Naive B cell (primary cell): ENCODE data around the gene KHDC1L. TPM values are rescaled to one million over a fixed set of nuclear protein-coding genes. Genes with fewer than 3 reads are reported as not detected.
A peak's percentile ranks its signal among the peaks of the same experiment; 100 is the strongest.
"Not testable (repeated sequence)": the region's sequence is repeated elsewhere in the genome, so short reads cannot be mapped to it uniquely, and the experiment has no call there.

Source experiments
- ATAC-seq, 2 donors: fragments of 150-1000 bp; cut with Tn5 transposase; 2 replicates each; pipeline ENCODE4 v1.10.0; 2021; ENCODE audit warnings: low read depth in 2 of 2, mild to moderate bottlenecking in 2 of 2, moderate library complexity in 2 of 2
- DNase-seq: peaks from one replicate; pipeline ENCODE4 v3.0.0; 2022
- H3K27ac Mint-ChIP-seq, 6 donors: one replicate each; pipeline ENCODE4 v1.8.0; 2020 to 2022; ENCODE audit warnings: mild to moderate bottlenecking in 6 of 6, mixed read lengths in 6 of 6, moderate library complexity in 5 of 6, inconsistent platforms in 2 of 6
- H3K27me3 Mint-ChIP-seq, 3 donors: one replicate each; pipeline ENCODE4 v1.8.0; 2021 to 2022; ENCODE audit warnings: mixed read lengths in 3 of 3, mild to moderate bottlenecking in 1 of 3
- H3K36me3 Mint-ChIP-seq, 2 donors: one replicate each; pipeline ENCODE4 v1.8.0; 2020 to 2022; ENCODE audit warnings: mixed read lengths in 2 of 2, inconsistent platforms in 1 of 2, mild to moderate bottlenecking in 1 of 2
- H3K4me1 Mint-ChIP-seq, 3 donors: one replicate each; pipeline ENCODE4 v1.8.0; 2020 to 2022; ENCODE audit warnings: mixed read lengths in 3 of 3, inconsistent platforms in 1 of 3, mild to moderate bottlenecking in 1 of 3, moderate library complexity in 1 of 3
- H3K4me3 Mint-ChIP-seq, 8 donors: one replicate each; pipeline ENCODE4 v1.8.0; 2020 to 2022; ENCODE audit warnings: mild to moderate bottlenecking in 8 of 8, mixed read lengths in 8 of 8, moderate library complexity in 8 of 8, inconsistent platforms in 2 of 8
- H3K9me3 Mint-ChIP-seq, 7 donors: one replicate each; pipeline ENCODE4 v1.8.0; 2020 to 2022; ENCODE audit warnings: mixed read lengths in 7 of 7, mild to moderate bottlenecking in 5 of 7, inconsistent platforms in 2 of 7, moderate library complexity in 1 of 7
- polyA plus RNA-seq, 6 donors: library from polyadenylated mRNA; unstranded; fragments of 300-500 nt; fragmentation: Illumina TruSeq; gene quantifications; one replicate each; pipeline ENCODE4 v1.2.3, GENCODE V29; 2021; ENCODE audit warnings: low read depth in 6 of 6

Gene KHDC1L
- polyA plus RNA-seq = not detected

- Mint-ChIP-seq H3K27ac (peak within 1 kb of the TSS in 3 of 6 donors; percentile 47 to 56 (median 52)), H3K27me3 (no peaks in the 10 kb centered on the region), H3K36me3 (no peaks in the 10 kb centered on the region), H3K9me3 (no peaks in the 10 kb centered on the region), H3K4me3 (no peak within 1 kb of the TSS), H3K4me1 (peaks cover 0 to 4% (median 0%) of the 10 kb centered on the region in 3 donors)
- ATAC-seq (no peak), DNase-seq (no peak)
Measured at GRCh38 chr6:73225396-73225795, at the start of gene KHDC1L. KHDC1L (minus strand) TSS chr6:73225496; CDS start chr6:73225408, 88 bp downstream.

GRCh38 chr6:73269296-73269695 lies 44.0 kb upstream of the KHDC1L start:
- not testable (repeated sequence) for H3K9me3 Mint-ChIP-seq, H3K27ac Mint-ChIP-seq, DNase-seq, H3K36me3 Mint-ChIP-seq, ATAC-seq, H3K4me3 Mint-ChIP-seq, H3K27me3 Mint-ChIP-seq
- peaks cover 0 to 15% (median 8%) of the 10 kb centered on the region in 3 donors for H3K4me1 Mint-ChIP-seq

GRCh38 chr6:73268896-73269295 lies 43.6 kb upstream of the KHDC1L start:
- H3K4me3 Mint-ChIP-seq, H3K27me3 Mint-ChIP-seq, H3K9me3 Mint-ChIP-seq, DNase-seq, H3K36me3 Mint-ChIP-seq, H3K27ac Mint-ChIP-seq, ATAC-seq: not testable (repeated sequence)
- peaks cover 0 to 19% (median 12%) of the 10 kb centered on the region in 3 donors for H3K4me1 Mint-ChIP-seq

- H3K27me3 Mint-ChIP-seq = no peaks in the 10 kb centered on the region
- H3K9me3 Mint-ChIP-seq = no peaks in the 10 kb centered on the region
- peak overlapping the region in 2 of 6 donors; percentile 18 to 43 for H3K27ac Mint-ChIP-seq
- H3K4me3 Mint-ChIP-seq = peak overlapping the region in 7 of 8 donors; percentile 74 to 87 (median 84)
- no peak for DNase-seq
- H3K4me1 Mint-ChIP-seq = peaks cover 8 to 31% (median 22%) of the 10 kb centered on the region in 3 donors
- no peaks in the 10 kb centered on the region for H3K36me3 Mint-ChIP-seq
- no peak for ATAC-seq
Measured at GRCh38 chr6:73264446-73264845, 39.1 kb upstream of the KHDC1L start.

DNA sequence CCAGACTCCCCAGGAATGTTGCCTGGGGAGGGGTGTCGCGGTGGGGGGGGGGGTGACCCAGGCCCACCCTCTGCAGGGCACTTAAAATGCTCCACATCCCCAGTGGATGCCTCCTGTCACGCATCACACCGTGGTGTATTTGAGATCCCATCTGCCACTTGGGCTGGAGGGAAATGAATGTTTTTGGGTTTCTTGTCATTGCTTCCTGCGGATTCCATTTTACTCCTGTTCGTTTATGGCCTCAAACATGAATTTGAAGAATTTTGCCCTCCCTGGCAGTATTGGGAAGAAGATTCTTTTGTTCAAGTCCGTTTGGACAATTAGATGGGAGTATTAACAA lies 38.2 kb upstream of the KHDC1L start:
- ATAC-seq (no peak), DNase-seq (no peak)
- no peaks in the 10 kb centered on the region for H3K36me3 Mint-ChIP-seq
- peak overlapping the region; percentile 82 to 96 (median 85) for H3K4me3 Mint-ChIP-seq
- H3K4me1 Mint-ChIP-seq = peaks cover 8 to 31% (median 22%) of the 10 kb centered on the region in 3 donors
- no peaks in the 10 kb centered on the region for H3K9me3 Mint-ChIP-seq
- no peaks in the 10 kb centered on the region for H3K27me3 Mint-ChIP-seq
- H3K27ac Mint-ChIP-seq = peak overlapping the region in 3 of 6 donors; percentile 11 to 26 (median 15)

- Mint-ChIP-seq H3K36me3 (no peaks in the 10 kb centered on the region), H3K27ac (peak within 1 kb of the TSS; percentile 14 to 89 (median 38)), H3K27me3 (no peaks in the 10 kb centered on the region), H3K9me3 (no peaks in the 10 kb centered on the region), H3K4me3 (peak within 1 kb of the TSS; percentile 84 to 96 (median 89)), H3K4me1 (peaks cover 8 to 31% (median 21%) of the 10 kb centered on the region in 3 donors)
- peak; percentile 47 for DNase-seq
- ATAC-seq = peak; percentile 85 to 86
Measured at GRCh38 chr6:73262671-73263569, 37.6 kb upstream of the KHDC1L start, which contains the start of gene KHDC1. KHDC1 (minus strand) TSS chr6:73263196; CDS start chr6:73242517, 20,679 bp downstream.

GRCh38 chr6:73258721-73259120 lies 33.4 kb upstream of the KHDC1L start:
- peaks cover 8 to 10% (median 8%) of the 10 kb centered on the region in 3 donors for H3K4me1 Mint-ChIP-seq
- H3K36me3 Mint-ChIP-seq = no peaks in the 10 kb centered on the region
- no peak overlapping the region for H3K27ac Mint-ChIP-seq
- no peaks in the 10 kb centered on the region for H3K9me3 Mint-ChIP-seq
- no peaks in the 10 kb centered on the region for H3K27me3 Mint-ChIP-seq
- no peak overlapping the region for H3K4me3 Mint-ChIP-seq
- ATAC-seq (no peak), DNase-seq (no peak)

GRCh38 chr6:73254323-73254722 lies 29.0 kb upstream of the KHDC1L start:
- DNase-seq, H3K36me3 Mint-ChIP-seq, H3K9me3 Mint-ChIP-seq, ATAC-seq, H3K27ac Mint-ChIP-seq, H3K27me3 Mint-ChIP-seq, H3K4me3 Mint-ChIP-seq, H3K4me1 Mint-ChIP-seq: not testable (repeated sequence)

- ATAC-seq = no peak
- Mint-ChIP-seq H3K36me3 (no peaks in the 10 kb centered on the region), H3K27ac (no peak overlapping the region), H3K9me3 (no peaks in the 10 kb centered on the region), H3K4me3 (no peak overlapping the region), H3K27me3 (peaks cover 0 to 7% (median 0%) of the 10 kb centered on the region in 3 donors), H3K4me1 (no peaks in the 10 kb centered on the region)
- no peak for DNase-seq
Measured at GRCh38 chr6:73252703-73253102, 27.4 kb upstream of the KHDC1L start.

- DNase-seq (no peak), ATAC-seq (no peak)
- Mint-ChIP-seq H3K4me3 (no peak overlapping the region), H3K27me3 (peaks cover 0 to 7% (median 0%) of the 10 kb centered on the region in 3 donors), H3K27ac (no peak overlapping the region), H3K9me3 (no peaks in the 10 kb centered on the region), H3K4me1 (no peaks in the 10 kb centered on the region), H3K36me3 (no peaks in the 10 kb centered on the region)
Measured at GRCh38 chr6:73250016-73250415, 24.7 kb upstream of the KHDC1L start.

DNA sequence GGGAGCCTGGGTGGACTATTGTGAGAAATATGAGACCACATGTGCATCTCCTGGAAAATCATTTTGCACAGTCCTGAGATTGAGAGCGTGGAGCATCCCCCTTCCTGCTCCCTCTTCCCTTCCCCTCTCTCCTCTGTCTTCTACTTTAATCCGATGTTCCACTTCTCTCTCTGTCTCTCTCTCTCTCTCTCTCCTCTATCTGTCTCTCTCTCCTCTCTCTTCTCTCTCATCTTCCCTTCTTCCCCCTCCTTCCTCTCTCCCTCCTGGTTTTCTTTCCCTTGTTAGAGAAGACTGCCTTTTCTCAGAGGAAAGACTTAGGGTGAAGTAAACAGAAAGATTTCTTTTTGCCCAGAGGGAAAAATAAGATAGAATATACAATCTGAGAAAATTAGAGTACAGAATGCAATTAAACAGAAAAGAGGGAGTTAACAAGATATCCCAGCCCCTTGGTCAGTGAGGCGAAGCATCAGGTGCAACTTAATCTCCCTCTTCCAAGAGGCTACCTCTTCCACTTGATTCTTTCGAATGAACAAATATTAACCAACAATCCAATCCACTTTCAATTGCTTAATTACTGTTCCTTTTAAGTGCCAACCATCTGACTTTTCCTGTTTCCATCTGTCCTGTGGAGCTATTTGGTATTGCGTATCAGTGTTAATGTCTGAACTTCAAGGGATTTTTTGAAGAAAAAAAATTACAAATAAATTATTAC lies 23.1 kb upstream of the KHDC1L start:
- H3K9me3 Mint-ChIP-seq = no peaks in the 10 kb centered on the region
- peaks cover 0 to 7% (median 0%) of the 10 kb centered on the region in 3 donors for H3K27me3 Mint-ChIP-seq
- DNase-seq (no peak), ATAC-seq (no peak)
- H3K4me3 Mint-ChIP-seq = no peak overlapping the region
- H3K4me1 Mint-ChIP-seq = no peaks in the 10 kb centered on the region
- H3K36me3 Mint-ChIP-seq = no peaks in the 10 kb centered on the region
- H3K27ac Mint-ChIP-seq = peak overlapping the region in 2 of 6 donors; percentile 30 to 97

DNA sequence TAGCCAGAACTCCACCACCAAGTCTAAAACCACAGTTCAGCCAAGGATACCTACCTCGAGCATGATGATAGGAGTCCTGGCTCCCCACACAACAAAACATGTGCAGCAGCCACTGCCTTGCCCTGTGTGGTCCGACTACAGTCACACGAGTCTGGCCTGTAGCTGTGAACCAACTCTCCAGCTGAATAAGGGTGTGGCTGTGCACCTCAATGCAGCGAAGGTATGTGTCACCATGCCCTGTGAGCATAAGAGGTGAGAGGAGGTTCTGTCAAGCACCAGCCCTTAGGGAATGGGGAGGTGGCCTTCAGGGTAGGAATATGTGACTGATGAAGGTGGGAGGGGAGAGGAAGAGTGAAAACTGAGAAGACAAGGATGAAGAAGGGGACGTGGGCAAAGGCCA lies 16.7 kb upstream of the KHDC1L start:
- H3K4me3 Mint-ChIP-seq = no peak overlapping the region

DNA sequence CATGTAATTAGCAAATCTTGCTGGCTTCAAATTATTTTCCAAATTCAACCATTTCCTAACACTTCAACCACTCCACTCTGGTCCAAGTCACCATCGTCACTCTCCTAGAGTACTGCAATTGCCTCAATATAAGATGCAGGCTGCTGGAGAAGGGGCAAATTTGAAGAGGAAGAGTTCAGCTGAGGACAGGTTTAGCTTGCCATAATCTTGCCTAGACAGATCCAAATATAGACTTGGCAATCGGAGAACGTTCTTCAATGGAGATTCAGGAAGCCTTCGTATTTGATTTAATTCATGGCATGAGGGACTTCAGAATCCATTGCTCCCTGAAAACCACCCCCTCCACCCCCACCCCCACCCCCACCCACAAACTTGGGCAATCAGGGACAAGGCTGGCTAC lies 15.4 kb upstream of the KHDC1L start:
- Mint-ChIP-seq H3K36me3 (no peaks in the 10 kb centered on the region), H3K4me1 (no peaks in the 10 kb centered on the region), H3K9me3 (no peaks in the 10 kb centered on the region), H3K27ac (no peak overlapping the region), H3K4me3 (no peak overlapping the region), H3K27me3 (no peaks in the 10 kb centered on the region)
- ATAC-seq (no peak), DNase-seq (no peak)

More for the DNA sequence above, 16.7 kb upstream of the KHDC1L start:
- ATAC-seq = no peak
- Mint-ChIP-seq H3K36me3 (no peaks in the 10 kb centered on the region), H3K27ac (no peak overlapping the region), H3K27me3 (no peaks in the 10 kb centered on the region), H3K9me3 (no peaks in the 10 kb centered on the region), H3K4me1 (no peaks in the 10 kb centered on the region)
- no peak for DNase-seq
